IgD-negative memory B cell (primary cell): Measurements from ENCODE around the gene GDF11. TPM values are rescaled to one million over a fixed set of nuclear protein-coding genes. Genes with fewer than 3 reads are reported as not detected.

Source experiments
- H3K27ac Mint-ChIP-seq, 3 donors: one replicate each; pipeline ENCODE4 v1.8.0; 2020 to 2022; ENCODE audit warnings: mild to moderate bottlenecking in 3 of 3, mixed read lengths in 3 of 3, moderate library complexity in 1 of 3
- H3K27me3 Mint-ChIP-seq: one replicate; pipeline ENCODE4 v1.8.0; 2021; ENCODE audit warnings: mixed read lengths
- H3K36me3 Mint-ChIP-seq: one replicate; pipeline ENCODE4 v1.8.0; 2020; ENCODE audit warnings: mild to moderate bottlenecking, mixed read lengths
- H3K4me1 Mint-ChIP-seq, 3 donors: one replicate each; pipeline ENCODE4 v1.8.0; 2020 to 2022; ENCODE audit warnings: mixed read lengths in 3 of 3, mild to moderate bottlenecking in 1 of 3
- H3K4me3 Mint-ChIP-seq, 4 donors: one replicate each; pipeline ENCODE4 v1.8.0; 2020 to 2022; ENCODE audit warnings: mild to moderate bottlenecking in 4 of 4, mixed read lengths in 4 of 4, moderate library complexity in 3 of 4
- H3K9me3 Mint-ChIP-seq, 3 donors: one replicate each; pipeline ENCODE4 v1.8.0; 2020 to 2021; ENCODE audit warnings: mixed read lengths in 3 of 3, mild to moderate bottlenecking in 1 of 3
- polyA plus RNA-seq: library from polyadenylated mRNA; unstranded; fragments of 300-500 nt; fragmentation: Illumina TruSeq; gene quantifications from one replicate; pipeline ENCODE4 v1.2.3, GENCODE V29; 2021

The GDF11 gene
- polyA plus RNA-seq, 1 donor from 2014 or later, result 1.1 TPM

DNA sequence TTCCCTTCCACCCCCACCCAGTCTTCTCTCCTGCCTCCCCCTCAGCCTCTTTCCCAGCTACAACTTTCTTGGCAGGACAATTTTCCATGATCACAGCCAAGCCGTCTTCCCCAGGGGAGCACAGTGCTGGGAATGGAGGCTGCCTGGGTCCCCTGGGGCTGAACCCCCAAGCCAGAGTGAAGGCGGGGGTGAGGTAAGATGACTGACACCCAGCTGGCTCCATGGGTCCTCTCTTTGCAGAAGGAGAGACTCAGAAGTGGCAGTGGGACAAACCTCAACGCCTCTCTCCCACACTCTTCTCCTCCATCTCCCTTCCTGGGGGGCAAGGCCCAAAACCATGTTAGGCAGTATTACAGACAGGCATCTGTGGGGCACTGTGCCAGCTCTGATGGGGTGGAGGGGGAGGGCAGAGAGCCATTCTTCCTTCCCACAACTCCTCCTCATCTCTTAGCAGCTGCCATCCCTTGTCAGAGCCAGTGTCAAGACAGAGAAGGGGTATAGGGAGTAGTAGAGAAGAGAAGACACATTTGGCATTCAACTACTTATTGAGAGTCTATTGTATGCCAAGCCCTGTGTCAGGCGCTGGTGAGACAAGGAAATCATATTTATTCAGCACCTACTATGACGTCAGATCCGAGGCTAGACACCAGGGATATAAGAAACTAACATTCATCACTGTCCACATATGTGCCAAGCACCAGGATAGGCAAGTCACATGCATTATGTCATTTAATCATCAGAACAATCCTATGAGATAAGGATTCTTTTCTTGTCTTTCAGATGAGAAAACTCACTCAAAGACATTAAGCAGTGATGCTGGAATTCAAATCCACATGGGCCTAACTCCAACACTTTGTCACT lies 38.8 kb upstream of the GDF11 start:
- peaks cover 15% of the 10 kb centered on the region for H3K27me3 Mint-ChIP-seq
- no peaks in the 10 kb centered on the region for H3K36me3 Mint-ChIP-seq
- H3K4me1 Mint-ChIP-seq, result peaks cover 0 to 16% (median 12%) of the 10 kb centered on the region in 3 donors
- H3K27ac Mint-ChIP-seq, result no peak overlapping the region
- H3K9me3 Mint-ChIP-seq, result no peaks in the 10 kb centered on the region
- no peak overlapping the region for H3K4me3 Mint-ChIP-seq

DNA sequence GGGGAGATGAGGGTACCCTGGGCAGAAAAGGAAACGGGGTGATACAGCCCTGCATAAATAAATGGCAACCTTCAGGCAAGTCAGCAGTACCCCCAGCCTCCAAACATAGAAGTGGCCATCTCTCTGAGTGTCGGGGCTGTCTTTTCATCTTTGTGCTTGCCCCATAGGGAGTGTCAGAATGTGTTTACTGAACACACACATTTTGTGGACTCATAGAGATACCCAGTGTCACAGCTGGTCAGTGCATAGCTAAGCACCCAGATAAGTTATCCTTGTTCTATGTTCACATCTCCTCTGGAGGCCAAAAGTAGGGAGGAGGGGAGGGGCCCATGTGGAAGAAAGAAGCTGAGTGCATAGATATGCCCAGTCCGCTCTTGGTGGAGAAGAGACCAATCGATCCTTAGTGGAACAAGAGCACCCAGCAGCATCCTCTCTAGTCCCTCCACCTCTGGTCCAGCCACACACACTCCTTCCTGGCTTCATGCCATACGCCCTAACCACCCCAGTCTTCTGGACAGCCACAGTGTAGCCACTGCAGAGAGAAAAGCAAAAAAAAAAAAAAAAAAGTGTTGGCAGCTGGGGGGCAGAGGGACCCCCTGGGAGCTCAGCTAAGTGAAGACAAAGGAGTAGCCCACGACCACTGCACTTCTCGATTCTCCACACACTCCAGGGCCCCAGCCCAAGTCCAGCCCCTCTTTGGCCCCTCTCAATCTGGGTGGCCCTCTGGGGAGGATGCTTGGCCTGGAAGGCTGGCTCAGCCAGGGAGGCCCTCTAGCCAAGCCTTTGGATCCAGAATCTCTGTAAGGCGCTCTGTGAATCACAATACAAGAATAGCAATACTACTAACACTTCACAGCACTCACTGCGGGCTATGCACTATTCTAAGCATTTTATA lies 37.9 kb upstream of the GDF11 start:
- Mint-ChIP-seq H3K36me3 (no peaks in the 10 kb centered on the region), H3K4me1 (peaks cover 0 to 18% (median 12%) of the 10 kb centered on the region in 3 donors), H3K4me3 (peak overlapping the region in 1 of 4 donors; percentile 43), H3K27ac (no peak overlapping the region), H3K9me3 (no peaks in the 10 kb centered on the region), H3K27me3 (peaks cover 13% of the 10 kb centered on the region)

DNA sequence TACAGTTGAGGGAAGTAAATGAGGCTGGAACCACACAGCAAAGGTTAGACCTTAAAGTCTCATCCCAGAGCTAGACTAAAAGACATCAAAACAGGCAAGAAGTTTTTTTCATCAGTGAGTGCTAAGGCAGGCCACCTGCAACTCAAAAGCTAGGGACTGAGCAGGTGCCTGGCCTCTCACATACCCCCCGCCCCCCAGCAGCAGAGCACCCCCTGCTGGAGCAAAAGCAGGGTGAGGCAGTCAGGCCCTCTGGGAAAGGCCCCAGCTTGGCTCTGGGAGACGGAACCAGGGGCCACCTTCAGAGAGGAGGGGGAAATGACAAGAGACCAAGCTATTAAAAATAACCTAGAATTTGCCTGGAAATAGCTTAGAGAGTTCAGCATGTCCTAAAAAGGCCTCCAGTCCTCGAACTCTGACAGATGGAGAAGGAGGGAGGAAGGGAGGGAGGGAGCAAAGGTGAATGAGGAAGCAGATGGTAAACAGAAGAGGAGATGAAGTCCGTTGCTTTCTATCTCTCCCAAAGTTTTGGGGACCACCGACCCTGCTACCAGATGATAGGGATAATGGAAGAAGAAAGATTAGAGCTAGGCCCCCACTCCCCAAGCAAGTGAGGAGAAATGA lies 37.0 kb upstream of the GDF11 start:
- peaks cover 0 to 18% (median 12%) of the 10 kb centered on the region in 3 donors for H3K4me1 Mint-ChIP-seq
- no peak overlapping the region for H3K27ac Mint-ChIP-seq
- H3K27me3 Mint-ChIP-seq, result peaks cover 13% of the 10 kb centered on the region
- H3K4me3 Mint-ChIP-seq, result peak overlapping the region in 2 of 4 donors; percentile 43 to 55
- H3K36me3 Mint-ChIP-seq, result no peaks in the 10 kb centered on the region
- H3K9me3 Mint-ChIP-seq, result no peaks in the 10 kb centered on the region

DNA sequence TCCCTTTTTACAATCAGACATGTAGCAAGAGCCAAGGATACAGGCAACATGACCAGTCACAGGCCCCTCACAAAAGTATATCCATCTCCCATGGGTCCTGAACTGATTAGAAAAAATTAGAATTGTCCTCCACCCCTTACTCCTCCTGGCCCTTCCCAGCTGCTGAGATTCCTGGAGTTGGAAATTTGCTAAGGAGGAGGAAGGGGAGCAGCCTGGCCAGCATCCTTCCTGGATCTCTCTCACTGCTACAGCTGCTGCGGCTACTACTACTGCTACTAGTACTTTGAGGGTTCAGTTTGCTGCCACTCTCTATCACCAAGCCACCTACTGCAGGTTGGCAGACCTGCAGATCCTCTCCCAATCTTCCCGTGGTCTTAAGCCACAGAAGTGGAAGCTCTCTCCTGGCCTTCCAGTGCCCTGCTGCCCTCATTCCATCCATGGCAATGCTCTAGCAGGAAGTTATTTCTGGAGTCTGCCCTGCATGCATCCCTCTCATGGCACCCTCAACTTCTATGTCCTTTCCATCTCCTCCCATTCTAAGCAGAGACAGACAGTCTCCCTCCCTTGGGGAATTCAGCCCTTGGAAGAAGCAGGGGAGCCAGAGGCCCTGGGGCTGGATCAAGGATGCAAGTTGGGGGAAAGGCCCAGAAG lies 36.2 kb upstream of the GDF11 start:
- no peak overlapping the region for H3K27ac Mint-ChIP-seq
- peak overlapping the region in 3 of 4 donors; percentile 55 to 86 (median 84) for H3K4me3 Mint-ChIP-seq
- no peaks in the 10 kb centered on the region for H3K36me3 Mint-ChIP-seq
- H3K9me3 Mint-ChIP-seq, result no peaks in the 10 kb centered on the region
- peaks cover 13% of the 10 kb centered on the region for H3K27me3 Mint-ChIP-seq
- H3K4me1 Mint-ChIP-seq, result peaks cover 0 to 18% (median 12%) of the 10 kb centered on the region in 3 donors

DNA sequence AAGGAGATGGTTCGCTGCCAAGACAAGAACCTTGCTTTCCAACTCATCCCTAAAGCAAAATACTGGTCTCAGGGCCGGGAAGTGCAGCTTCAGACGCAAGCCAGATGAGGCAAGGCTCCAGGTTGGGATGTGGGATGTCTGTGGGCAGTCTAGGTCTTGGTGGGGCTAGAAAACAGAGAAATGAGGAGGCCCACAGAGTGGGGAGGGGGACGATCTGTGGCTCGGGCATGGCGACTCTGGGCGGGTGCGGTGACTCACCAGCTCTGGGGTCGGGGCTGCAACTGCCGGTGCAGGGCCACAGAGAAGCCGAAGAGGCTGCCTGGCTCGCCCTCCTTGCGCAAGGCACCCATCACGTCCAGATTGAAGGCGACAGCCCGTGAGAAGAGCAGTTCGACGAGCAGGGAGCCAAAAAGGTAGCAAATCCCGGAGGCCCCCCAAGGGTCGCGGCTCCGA lies 35.7 kb upstream of the GDF11 start:
- H3K36me3 Mint-ChIP-seq, result no peaks in the 10 kb centered on the region
- no peaks in the 10 kb centered on the region for H3K9me3 Mint-ChIP-seq
- H3K4me1 Mint-ChIP-seq, result peaks cover 0 to 18% (median 12%) of the 10 kb centered on the region in 3 donors
- H3K27me3 Mint-ChIP-seq, result peaks cover 13% of the 10 kb centered on the region
- no peak overlapping the region for H3K27ac Mint-ChIP-seq
- H3K4me3 Mint-ChIP-seq, result peak overlapping the region; percentile 55 to 86 (median 84)

DNA sequence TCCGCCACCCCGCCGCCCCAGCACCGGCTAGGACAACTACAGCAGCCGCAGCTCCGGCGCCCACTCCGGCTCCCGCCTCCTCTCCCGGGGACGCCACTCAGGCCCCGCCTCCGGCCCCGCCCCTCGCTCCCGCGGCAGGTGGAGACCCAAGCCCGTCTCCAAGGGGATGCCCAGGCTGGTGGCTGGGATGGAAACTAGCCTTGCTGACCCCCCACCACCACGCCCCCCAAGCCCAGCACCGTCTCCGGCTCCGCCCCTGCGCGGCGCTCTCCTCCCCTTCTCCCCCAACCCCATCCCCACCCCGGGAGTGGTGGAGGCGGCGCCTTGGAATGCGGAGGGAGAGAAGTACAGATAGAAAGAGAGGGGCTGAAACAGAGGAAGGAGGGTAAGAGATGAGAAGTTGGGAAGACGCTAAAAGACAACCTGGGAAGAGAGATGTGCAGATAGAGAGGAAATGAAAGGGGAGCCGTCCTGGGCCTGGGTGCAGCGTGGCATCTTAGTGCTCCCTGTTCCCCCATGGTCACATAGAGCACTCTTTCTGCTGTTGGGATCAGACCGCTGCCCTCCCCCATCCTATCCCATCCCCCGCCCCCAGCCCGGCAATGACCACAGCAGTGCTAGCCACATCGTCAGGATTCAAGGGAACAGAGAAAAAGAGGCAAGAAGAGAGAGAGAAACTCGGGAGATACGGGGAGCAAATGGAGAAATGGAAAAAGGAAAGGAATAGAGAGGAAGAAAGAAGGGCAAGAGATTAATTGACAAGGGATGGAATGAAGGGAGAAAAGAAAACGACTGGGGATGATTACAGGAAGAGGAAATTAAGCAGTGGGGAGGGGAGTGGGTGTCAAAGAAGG lies 34.9 kb upstream of the GDF11 start, which contains the start of gene ITGA7:
Gene ITGA7 (minus strand): TSS at position 64 of the 854 bp plus-strand sequence. CDS start 222 bp downstream, outside the sequence.
- Mint-ChIP-seq H3K27ac (peak within 1 kb of the TSS in 1 of 3 donors; percentile 53), H3K27me3 (peaks cover 13% of the 10 kb centered on the region), H3K4me3 (peak within 1 kb of the TSS; percentile 55 to 94 (median 90)), H3K9me3 (no peaks in the 10 kb centered on the region), H3K4me1 (peaks cover 0 to 19% (median 12%) of the 10 kb centered on the region in 3 donors), H3K36me3 (no peaks in the 10 kb centered on the region)

DNA sequence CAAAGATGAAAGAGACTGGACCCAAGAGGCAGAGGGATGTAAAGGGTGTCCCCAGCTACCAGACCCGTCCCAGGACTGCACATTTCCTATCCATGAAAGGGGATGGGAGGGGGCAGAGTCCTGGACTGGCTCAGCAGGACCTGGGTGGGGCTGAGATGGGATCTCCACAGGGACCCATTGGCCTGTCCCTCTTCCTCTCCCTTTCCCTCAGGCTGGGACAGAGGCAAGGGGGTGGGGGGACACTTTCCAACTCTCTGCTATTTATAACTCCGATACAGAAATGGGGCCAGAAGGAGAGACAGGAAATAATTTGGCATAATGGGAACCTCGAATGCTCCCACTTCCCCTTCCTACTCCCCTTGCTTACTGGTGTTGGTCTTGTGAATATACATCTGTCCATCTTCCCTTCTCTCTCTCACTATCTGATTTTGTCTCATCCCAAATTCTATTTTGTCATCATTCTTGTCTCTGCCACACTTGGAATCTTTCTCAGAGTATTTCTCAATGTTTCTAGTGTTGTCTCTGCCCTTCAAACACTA lies 34.2 kb upstream of the GDF11 start:
- peak overlapping the region; percentile 44 to 94 (median 74) for H3K4me3 Mint-ChIP-seq
- H3K27ac Mint-ChIP-seq, result no peak overlapping the region
- no peaks in the 10 kb centered on the region for H3K9me3 Mint-ChIP-seq

DNA sequence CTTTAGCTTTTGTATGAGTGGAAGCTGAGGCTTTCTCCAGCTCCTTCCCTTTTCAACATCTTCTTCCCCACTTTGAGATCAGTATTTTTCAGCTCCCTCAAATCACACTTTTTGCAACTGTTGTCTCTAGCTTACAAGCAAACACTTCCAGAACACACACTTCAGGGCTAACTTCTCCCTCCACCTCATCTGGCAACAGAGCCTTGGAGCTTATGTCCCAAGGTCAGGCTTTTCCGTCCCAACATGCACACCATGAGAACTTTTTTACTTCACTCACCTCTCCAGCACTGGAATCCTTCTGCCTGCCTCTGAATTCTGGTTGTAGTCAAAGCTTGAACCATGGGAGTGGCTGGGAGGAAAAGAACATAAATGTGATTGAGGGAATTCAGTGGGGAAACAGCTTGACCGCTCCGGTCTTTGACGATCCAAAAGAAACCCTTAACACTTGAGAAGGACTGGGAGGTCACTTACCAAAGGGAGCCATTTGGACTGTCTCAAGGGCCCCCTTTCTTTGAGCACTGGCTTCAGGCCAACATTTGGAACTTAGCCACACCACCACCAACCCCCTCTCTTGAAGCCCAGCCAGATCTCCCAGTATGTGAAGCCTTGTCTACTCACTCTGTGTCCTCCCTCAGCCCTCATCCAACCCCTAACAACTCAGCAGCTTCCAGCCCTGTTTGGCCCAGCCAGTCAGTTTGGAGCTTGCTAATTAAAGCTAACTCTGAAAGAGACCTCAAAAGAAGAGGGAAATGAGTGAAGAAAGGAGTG lies 31.0 kb upstream of the GDF11 start:
- Mint-ChIP-seq H3K36me3 (no peaks in the 10 kb centered on the region), H3K27me3 (peaks cover 9% of the 10 kb centered on the region), H3K4me3 (peak overlapping the region in 1 of 4 donors; percentile 24), H3K9me3 (no peaks in the 10 kb centered on the region), H3K4me1 (peaks cover 15 to 21% (median 20%) of the 10 kb centered on the region in 3 donors), H3K27ac (no peak overlapping the region)

More for the DNA sequence above, 34.2 kb upstream of the GDF11 start:
- peaks cover 0 to 19% (median 12%) of the 10 kb centered on the region in 3 donors for H3K4me1 Mint-ChIP-seq
- H3K27me3 Mint-ChIP-seq, result peaks cover 13% of the 10 kb centered on the region
- H3K36me3 Mint-ChIP-seq, result no peaks in the 10 kb centered on the region

DNA sequence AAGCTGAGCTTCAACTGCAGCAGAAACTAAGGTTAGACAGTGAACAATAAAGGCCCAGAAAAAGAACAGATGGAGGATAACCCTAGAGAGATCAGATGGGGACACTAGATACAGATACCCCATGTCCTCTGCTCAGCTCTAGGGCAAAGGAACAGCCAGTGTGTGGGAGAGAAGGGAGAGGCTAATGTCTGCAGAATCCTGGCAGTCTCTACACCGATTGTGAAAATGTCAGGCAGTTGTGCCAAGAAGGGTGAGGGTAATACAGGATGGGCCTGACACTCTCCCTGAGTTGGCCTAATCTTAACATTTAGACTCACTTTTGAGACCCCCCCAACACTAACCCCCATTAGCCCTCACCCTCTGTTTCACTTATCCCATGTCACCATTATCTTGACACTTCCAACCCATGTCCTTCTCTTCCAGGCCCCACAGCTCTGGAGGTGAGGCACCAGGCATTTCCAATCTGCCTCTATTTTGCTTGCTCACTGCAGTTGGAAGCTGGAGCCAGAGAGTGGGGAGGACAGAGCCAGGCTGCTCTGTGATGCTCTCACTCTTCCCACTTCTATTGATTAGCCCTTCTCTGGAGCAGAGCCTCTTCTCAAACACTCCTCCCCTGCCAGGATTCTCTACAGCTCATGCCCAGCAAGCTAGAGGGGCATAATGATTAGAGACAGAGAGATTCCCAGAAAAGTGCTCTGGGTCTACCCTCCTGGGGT lies 30.1 kb upstream of the GDF11 start:
- Mint-ChIP-seq H3K36me3 (no peaks in the 10 kb centered on the region), H3K27ac (no peak overlapping the region), H3K9me3 (no peaks in the 10 kb centered on the region), H3K4me3 (peak overlapping the region in 1 of 4 donors; percentile 28), H3K27me3 (peaks cover 5% of the 10 kb centered on the region), H3K4me1 (peaks cover 15 to 28% (median 24%) of the 10 kb centered on the region in 3 donors)

DNA sequence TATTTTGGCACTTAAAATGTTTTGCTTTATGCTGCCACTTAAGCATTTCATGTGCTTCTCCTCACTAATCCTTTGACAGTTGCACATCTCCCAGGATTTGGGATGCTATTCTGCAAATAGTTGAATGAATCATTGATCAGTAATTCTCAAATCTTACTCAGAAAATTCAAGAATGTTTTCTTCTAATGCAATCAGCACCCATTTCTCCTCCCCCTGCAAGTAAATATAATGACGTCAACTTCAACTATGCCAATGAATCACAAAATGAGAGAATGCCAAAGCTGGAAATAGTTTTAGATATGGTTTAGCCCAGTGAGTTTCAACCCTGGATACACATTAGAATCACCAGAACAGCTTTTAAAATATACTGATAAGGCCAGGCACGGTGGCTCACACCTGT lies 29.2 kb upstream of the GDF11 start:
- Mint-ChIP-seq H3K36me3 (no peaks in the 10 kb centered on the region), H3K27ac (no peak overlapping the region), H3K9me3 (no peaks in the 10 kb centered on the region), H3K4me1 (peaks cover 15 to 30% (median 22%) of the 10 kb centered on the region in 3 donors), H3K27me3 (peaks cover 4% of the 10 kb centered on the region), H3K4me3 (peak overlapping the region in 1 of 4 donors; percentile 28)

DNA sequence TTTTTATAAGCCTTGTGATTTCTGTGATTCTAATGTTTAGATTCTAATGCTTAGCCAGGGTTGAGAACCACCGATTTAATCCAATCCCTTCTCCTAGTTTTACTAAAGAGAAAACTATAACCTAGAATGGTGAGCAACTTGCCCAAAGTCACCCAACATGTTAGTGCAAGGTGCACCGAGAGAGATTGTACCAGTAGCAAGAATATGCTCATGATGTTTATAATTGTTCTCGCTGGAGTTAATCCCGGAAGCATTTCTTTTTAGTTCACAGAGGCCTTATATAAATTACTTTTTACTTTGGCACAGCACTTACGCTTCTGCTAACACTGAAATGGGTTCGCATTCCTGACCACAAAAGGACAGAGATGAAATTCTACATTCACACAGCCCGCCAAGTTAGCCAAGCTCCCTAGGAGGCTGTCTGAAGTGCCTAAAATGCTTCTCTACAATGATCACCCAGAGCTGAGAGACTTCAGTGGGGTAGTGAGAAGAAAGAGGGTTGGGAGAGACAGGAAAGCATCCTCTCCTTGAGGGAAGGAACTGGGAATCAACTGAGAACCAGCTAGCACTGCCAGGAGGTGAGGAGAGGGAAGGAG lies 27.7 kb upstream of the GDF11 start:
- H3K27ac Mint-ChIP-seq, result peak overlapping the region; percentile 92 to 99 (median 98)
- no peaks in the 10 kb centered on the region for H3K9me3 Mint-ChIP-seq
- H3K4me3 Mint-ChIP-seq, result peak overlapping the region; percentile 88 to 97 (median 94)
- peaks cover 15 to 30% (median 17%) of the 10 kb centered on the region in 3 donors for H3K4me1 Mint-ChIP-seq
- H3K27me3 Mint-ChIP-seq, result no peaks in the 10 kb centered on the region
- H3K36me3 Mint-ChIP-seq, result no peaks in the 10 kb centered on the region
